A549 (cell line): Measurements from ENCODE around the gene PRSS27.
"Not testable (repeated sequence)": the region's sequence is repeated elsewhere in the genome, so short reads cannot be mapped to it uniquely, and the experiment has no call there.

Source experiments
- BHLHE40 ChIP-seq: IDR thresholded peaks from 2 replicates; pipeline ENCODE4 v1.6.1; 2012; ENCODE audit warnings: low read depth, low read length, inconsistent platforms
- CHD2 ChIP-seq: fragments of 150-350 bp; IDR thresholded peaks from 2 replicates; pipeline ENCODE4 v1.6.1; 2014; ENCODE audit warnings: low read length; ENCODE audit not compliant: partially characterized antibody
- CHD4 ChIP-seq: fragments of 200-600 bp; sonication (generic); IDR thresholded peaks from 2 replicates; pipeline ENCODE4 v1.6.1; 2016; ENCODE audit warnings: antibody characterized with exemption, mild to moderate bottlenecking, borderline replicate concordance
- CTCF ChIP-seq: fragments of >200 bp; sonication (Bioruptor Twin); formaldehyde crosslinking; IDR thresholded peaks from 3 replicates; pipeline ENCODE4 v1.5.1; 2016
- EP300 ChIP-seq, 2 experiments: fragments of >200 bp; sonication (Bioruptor Twin); formaldehyde crosslinking; IDR thresholded peaks; 2 replicates in 1 of 2; 3 replicates in 1 of 2; pipeline ENCODE4 v1.6.1; 2016 to 2017
- ESRRA ChIP-seq: fragments of 150-350 bp; IDR thresholded peaks from 2 replicates; pipeline ENCODE4 v1.6.1; 2014; ENCODE audit warnings: mild to moderate bottlenecking, low read length, borderline replicate concordance
- GATA3 ChIP-seq: IDR thresholded peaks from 2 replicates; pipeline ENCODE4 v1.6.1; 2012; ENCODE audit warnings: borderline replicate concordance
- JUN ChIP-seq, 2 experiments: fragments of >200 bp; sonication (Bioruptor Twin); formaldehyde crosslinking; IDR thresholded peaks; 2 replicates in 1 of 2; 3 replicates in 1 of 2; pipeline ENCODE4 v1.6.1; 2016 to 2017
- NPAS2 ChIP-seq: fragments of 250-450 bp; sonication (Bioruptor Pico); IDR thresholded peaks from 2 replicates; pipeline ENCODE4 v1.8.0; 2022; ENCODE audit warnings: mild to moderate bottlenecking, moderate library complexity, borderline replicate concordance
- POLR2A ChIP-seq: IDR thresholded peaks from 2 replicates; pipeline ENCODE4 v1.6.1; 2012; ENCODE audit warnings: mild to moderate bottlenecking, low read length
- RAD21 ChIP-seq, 2 experiments: fragments of >200 bp in 1 of 2; sonication (Bioruptor Twin) in 1 of 2; formaldehyde crosslinking in 1 of 2; IDR thresholded peaks in 1 of 2; conservative IDR thresholded peaks in 1 of 2; 2 replicates in 1 of 2; 3 replicates in 1 of 2; pipeline ENCODE4 v1.6.1; 2012 to 2018; ENCODE audit warnings: inconsistent platforms in 1 of 2
- SMC3 ChIP-seq: fragments of >200 bp; sonication (Bioruptor Twin); formaldehyde crosslinking; IDR thresholded peaks from 3 replicates; pipeline ENCODE4 v1.6.1; 2018; ENCODE audit warnings: inconsistent platforms
- SREBF2 ChIP-seq: fragments of 450-650 bp; IDR thresholded peaks from 2 replicates; pipeline ENCODE4 v1.6.1; 2014; ENCODE audit warnings: mild to moderate bottlenecking, moderate library complexity

- TF ChIP-seq JUN (IDR thresholded peaks at IDR 0.05); GATA3; CTCF; CHD4; EP300 (IDR thresholded peaks at IDR 0.05); SMC3; SREBF2; NPAS2; CHD2; POLR2A; BHLHE40; RAD21 (conservative IDR thresholded peaks at IDR 0.05 in 1 of 2, IDR thresholded peaks at IDR 0.05 in 1 of 2); ESRRA: not testable (repeated sequence)
Observed at GRCh38 chr16:2678206-2678965, 41.6 kb downstream of the PRSS27 start.
